ENCODE data around the gene NPC2. TPM values are rescaled to one million over a fixed set of nuclear protein-coding genes. Genes with fewer than 3 reads are reported as not detected.
A peak's percentile ranks its signal among the peaks of the same experiment; 100 is the strongest.

Gene NPC2
- total RNA-seq, 1 donor from 2014 or later, result 128 TPM

GRCh38 chr14:74519316-74520074, 26.4 kb upstream of the NPC2 start:
- DNase-seq (ENCODE audit: low read depth in 2 of 2), result no peak

- DNase-seq (ENCODE audit: low read depth in 2 of 2), result no peak
Observed at GRCh38 chr14:74518221-74518620, 25.1 kb upstream of the NPC2 start.

GRCh38 chr14:74517731-74518130, 24.6 kb upstream of the NPC2 start:
- DNase-seq (ENCODE audit: low read depth in 2 of 2), result no peak

- DNase-seq (ENCODE audit: low read depth in 2 of 2), result no peak
Observed at GRCh38 chr14:74516451-74517160, 23.5 kb upstream of the NPC2 start.

- no peak for DNase-seq (ENCODE audit: low read depth in 2 of 2)
Observed at GRCh38 chr14:74515891-74516412, 22.8 kb upstream of the NPC2 start.

GRCh38 chr14:74514471-74514941, 21.4 kb upstream of the NPC2 start:
- DNase-seq (ENCODE audit: low read depth in 2 of 2), result no peak

GRCh38 chr14:74511966-74512830, 19.1 kb upstream of the NPC2 start:
- no peak for DNase-seq (ENCODE audit: low read depth in 2 of 2)

- peak in 1 of 2 donors; percentile 32 for DNase-seq (ENCODE audit: low read depth in 2 of 2)
Observed at GRCh38 chr14:74510959-74511409, 17.9 kb upstream of the NPC2 start.

GRCh38 chr14:74510223-74510931, 17.3 kb upstream of the NPC2 start:
- no peak for DNase-seq (ENCODE audit: low read depth in 2 of 2)

- DNase-seq (ENCODE audit: low read depth in 2 of 2), result no peak
Observed at GRCh38 chr14:74509587-74510222, 16.6 kb upstream of the NPC2 start.

- no peak for DNase-seq (ENCODE audit: low read depth in 2 of 2)
Observed at GRCh38 chr14:74508844-74509428, 15.8 kb upstream of the NPC2 start.

- peak in 1 of 2 donors; percentile 19 for DNase-seq (ENCODE audit: low read depth in 2 of 2)
Observed at GRCh38 chr14:74508292-74508731, 15.2 kb upstream of the NPC2 start.

- no peak for DNase-seq (ENCODE audit: low read depth in 2 of 2)
Observed at GRCh38 chr14:74507840-74508239, 14.7 kb upstream of the NPC2 start.

- DNase-seq (ENCODE audit: low read depth in 2 of 2), result no peak
Observed at GRCh38 chr14:74507085-74507484, 14.0 kb upstream of the NPC2 start.

GRCh38 chr14:74506411-74506851, 13.3 kb upstream of the NPC2 start:
- DNase-seq (ENCODE audit: low read depth in 2 of 2), result no peak

- no peak for DNase-seq (ENCODE audit: low read depth in 2 of 2)
Observed at GRCh38 chr14:74505831-74506230, 12.7 kb upstream of the NPC2 start.

GRCh38 chr14:74504874-74505720, 12.0 kb upstream of the NPC2 start:
- DNase-seq (ENCODE audit: low read depth in 2 of 2), result no peak

GRCh38 chr14:74504412-74504811, 11.3 kb upstream of the NPC2 start:
- DNase-seq (ENCODE audit: low read depth in 2 of 2), result no peak

GRCh38 chr14:74503938-74504335, 10.8 kb upstream of the NPC2 start:
- no peak for DNase-seq (ENCODE audit: low read depth in 2 of 2)

Measured in dermis microvascular lymphatic vessel endothelial cell (primary cell).